Superior temporal gyrus (tissue), 1 donor: ENCODE data around the gene HLA-DMA.
A peak's percentile ranks its signal among the peaks of the same experiment; 100 is the strongest.

ENCODE experiments used
- DNase-seq: peaks from one replicate; pipeline ENCODE4 v3.0.0-alpha.2; 2016; ENCODE audit errors: extremely low spot score

The HLA-DMA gene

DNA sequence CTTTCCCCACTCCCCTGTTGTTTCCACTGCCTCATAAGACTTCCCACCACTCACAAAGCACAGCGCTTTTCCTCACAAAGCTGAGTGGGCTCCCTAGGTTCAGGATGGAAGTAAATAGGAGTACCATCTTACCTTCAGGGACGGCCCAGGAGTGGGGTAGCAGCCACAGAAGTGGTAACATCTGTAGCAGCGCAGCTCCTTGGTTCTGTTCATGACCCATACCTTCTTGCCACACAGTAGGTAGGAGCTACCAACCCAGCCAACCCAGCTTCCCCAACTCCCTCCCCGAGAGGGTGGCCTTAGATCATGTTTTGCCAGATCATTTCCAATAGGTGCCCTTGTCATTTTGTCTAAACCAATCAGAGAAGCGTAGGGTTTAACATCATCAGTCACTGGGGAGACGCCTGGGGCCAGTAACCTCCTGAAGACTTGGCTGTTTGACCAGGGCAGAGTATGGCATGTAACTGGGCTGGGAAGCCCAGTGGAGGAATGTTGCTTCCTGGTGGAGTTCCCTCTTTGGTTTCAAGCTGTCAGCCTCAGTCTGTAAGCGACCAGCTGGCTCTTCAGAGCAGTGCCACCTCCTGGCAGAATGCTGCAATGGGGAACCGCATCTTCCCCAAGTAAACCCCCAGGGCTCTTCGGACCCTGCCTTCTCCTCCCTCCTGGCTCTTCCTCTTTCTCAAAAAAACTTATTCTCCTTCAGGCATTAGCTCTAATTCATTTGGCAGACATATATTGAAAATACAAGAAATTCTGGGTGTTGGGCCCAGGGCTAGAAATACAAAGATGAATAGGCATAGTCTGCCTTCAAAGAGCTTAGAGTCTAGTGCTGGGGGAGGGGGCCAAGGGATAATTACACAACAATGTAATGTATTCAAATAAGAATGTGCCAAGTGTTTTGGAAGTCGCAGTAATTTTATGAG is at the start of gene HLA-DMA:
Gene HLA-DMA (minus strand): TSS at position 281 of the 923 bp plus-strand sequence. CDS start 61 bp downstream, at position 220.
- peak; percentile 86 for DNase-seq

- DNase-seq, result no peak
Observed at GRCh38 chr6:33001685-33002084, 48.8 kb upstream of the HLA-DMA start.

DNA sequence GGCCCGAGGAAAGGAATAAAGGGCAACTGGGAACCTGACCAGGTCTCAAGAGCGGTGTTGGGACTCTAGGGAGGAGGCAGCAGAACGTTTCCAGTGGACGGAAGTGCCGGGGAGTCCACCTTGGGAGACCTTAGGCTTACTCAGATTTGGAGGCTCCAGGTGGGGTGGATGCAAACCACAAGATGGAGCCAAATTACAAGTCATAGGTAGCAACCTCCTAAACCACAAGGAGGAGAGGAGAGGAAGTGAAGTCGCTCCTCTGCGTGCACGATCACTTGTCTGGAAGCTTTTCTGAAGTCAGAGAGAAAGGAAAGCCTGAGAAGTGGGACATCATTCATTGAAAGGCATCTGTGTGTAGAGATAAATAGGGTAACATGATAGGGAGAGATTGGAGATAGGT is 47.2 kb upstream of the HLA-DMA start:
- no peak for DNase-seq

DNA sequence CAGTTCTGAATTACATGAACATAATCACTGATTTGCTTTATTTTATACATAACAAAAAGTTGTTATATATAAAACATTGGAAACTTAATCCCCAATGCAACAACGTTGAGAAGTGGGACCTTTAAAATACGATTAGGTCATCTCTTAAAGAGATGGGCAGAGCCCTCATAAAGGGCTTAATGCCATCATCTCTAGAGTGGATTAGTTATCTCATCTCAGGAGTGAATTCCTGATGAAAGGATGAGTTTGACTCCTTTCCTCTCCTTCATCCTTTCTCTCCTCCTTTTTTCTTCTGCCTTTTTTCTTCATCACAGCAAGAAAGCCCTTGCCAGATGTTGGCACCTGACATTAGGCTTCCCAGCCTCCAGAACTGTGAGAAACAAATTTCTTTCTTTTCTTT is 42.6 kb upstream of the HLA-DMA start:
- no peak for DNase-seq

GRCh38 chr6:32993363-32993973 is 40.6 kb upstream of the HLA-DMA start:
- no peak for DNase-seq

GRCh38 chr6:32991972-32992371 is 39.1 kb upstream of the HLA-DMA start:
- no peak for DNase-seq

DNA sequence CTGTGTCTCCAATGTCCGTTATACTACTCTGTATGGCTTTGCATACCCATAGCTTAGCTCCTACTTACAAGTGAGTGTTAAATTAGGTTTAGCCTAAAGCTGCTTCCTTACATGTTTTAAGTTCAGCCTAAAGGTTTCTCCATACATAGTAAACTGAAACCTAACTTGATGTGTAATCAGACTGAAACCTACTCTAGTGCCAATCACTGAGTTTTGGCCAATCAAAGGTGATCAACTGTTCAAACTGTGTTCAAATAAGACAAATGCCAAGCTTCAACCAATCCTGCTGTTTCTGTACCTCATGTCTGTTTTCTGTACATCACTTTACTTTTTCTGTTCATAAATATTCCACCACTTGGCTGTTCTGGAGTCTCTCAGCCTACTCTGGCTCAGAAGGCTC is 36.5 kb upstream of the HLA-DMA start:
- DNase-seq, result no peak

GRCh38 chr6:32984622-32985389 is 31.9 kb upstream of the HLA-DMA start:
- DNase-seq, result peak; percentile 93

- no peak for DNase-seq
Observed at GRCh38 chr6:32983964-32984621, 31.2 kb upstream of the HLA-DMA start.

- DNase-seq, result no peak
Observed at GRCh38 chr6:32983493-32983848, 30.6 kb upstream of the HLA-DMA start.

DNA sequence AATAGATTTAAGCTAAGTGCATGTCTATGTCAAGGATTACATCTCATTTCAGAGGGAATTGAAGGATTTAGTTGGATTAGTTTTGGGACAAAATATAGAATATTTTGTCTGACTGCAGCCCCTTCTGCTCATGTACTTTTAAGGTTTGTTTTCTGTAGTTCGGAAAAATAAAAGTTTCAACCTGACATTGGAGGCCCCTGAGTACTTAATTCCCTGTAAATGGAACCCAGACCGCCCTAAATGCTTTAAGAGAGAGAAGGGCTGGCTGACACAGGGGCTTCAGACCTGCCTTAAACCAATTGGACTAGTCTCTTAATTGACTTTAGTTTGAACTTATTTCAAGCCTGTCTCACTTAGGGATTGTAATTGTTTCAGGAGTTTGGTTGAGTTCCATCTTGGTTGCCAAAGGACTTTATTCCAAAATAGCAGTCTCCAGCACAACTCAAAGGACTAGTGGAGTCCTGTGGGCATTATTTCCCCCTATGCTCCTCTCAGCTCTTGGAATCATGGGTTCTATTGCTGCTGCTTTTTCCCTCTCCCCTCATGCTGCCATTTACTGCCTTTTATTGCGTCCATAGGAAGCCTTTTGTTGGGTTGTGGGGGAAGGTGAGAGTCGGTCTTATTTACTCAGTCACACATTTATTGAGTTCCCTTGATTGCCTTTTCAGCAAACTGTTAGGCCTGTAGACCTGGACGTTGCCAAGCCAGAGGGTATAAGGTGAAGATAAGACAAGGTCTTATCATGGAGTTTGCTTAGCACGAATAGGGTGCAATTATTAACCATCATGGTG is 30.0 kb upstream of the HLA-DMA start:
- no peak for DNase-seq

DNA sequence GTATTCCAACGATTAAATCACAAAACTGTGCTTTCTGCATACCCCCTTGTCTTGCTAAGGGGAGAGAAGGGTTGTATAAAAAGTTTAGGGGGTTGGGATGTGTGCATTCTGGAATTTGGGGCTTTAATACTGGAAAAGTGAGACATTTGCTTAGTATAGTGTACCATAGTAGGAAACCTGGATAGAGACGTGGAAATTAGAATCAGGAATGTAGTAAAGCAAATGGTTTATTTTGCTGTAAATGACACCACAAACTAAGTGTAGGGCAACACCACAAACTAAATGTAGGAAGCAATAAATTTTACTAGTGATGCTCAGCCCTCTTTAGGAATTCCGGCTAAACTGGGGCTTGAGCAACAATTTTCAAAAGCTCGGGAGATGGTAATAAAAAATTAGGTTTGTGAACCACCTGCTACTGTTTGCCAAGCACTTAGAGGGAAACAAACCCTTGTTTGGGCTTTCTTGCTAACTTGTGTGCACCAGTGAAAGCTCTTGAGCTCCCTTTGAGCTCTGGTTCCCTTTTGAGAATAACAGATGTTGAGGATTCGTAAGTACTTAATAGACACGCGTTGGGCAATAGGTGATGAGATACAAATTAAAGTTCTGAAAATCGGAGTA is 29.3 kb upstream of the HLA-DMA start:
- no peak for DNase-seq

GRCh38 chr6:32980488-32981038 is 27.7 kb upstream of the HLA-DMA start:
- no peak for DNase-seq

- DNase-seq, result no peak
Observed at GRCh38 chr6:32979720-32980487, 27.0 kb upstream of the HLA-DMA start.

DNA sequence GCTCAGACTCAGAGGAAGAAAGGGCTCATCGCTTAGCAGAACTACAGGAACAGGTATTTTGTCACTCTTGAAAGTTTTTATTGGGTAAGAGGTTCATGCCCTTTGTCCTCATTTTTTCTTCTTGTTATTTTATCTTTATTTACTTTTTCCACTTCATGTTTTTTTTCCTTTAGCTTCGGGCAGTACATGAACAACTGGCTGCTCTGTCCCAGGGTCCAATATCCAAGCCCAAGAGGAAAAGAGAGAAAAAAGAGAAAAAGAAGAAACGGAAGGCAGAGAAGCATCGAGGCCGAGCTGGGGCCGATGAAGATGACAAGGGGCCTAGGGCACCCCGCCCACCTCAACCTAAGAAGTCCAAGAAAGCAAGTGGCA is 25.0 kb upstream of the HLA-DMA start:
- DNase-seq, result no peak

DNA sequence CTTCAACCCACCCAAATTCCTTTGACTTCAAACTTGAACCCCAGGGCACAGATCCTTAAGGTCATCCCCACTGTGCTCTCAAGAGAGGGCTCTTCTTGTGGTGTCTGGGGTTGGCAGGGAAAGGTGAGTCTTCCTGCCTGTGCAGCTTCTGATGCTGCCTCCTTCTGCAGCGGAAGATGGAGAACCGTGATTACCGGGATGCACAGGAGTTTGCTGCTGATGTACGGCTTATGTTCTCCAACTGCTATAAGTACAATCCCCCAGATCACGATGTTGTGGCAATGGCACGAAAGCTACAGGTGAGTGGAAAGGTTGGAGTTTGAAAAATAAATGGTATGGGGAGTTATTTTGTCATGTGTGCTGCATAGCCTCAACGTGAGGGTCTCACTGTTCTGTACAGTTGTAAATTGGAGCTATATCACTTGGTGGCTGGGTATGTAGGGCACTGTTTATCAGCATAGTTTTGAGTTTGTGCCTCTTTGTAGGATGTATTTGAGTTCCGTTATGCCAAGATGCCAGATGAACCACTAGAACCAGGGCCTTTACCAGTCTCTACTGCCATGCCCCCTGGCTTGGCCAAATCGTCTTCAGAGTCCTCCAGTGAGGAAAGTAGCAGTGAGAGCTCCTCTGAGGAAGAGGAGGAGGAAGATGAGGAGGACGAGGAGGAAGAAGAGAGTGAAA is 24.5 kb upstream of the HLA-DMA start:
- no peak for DNase-seq

DNA sequence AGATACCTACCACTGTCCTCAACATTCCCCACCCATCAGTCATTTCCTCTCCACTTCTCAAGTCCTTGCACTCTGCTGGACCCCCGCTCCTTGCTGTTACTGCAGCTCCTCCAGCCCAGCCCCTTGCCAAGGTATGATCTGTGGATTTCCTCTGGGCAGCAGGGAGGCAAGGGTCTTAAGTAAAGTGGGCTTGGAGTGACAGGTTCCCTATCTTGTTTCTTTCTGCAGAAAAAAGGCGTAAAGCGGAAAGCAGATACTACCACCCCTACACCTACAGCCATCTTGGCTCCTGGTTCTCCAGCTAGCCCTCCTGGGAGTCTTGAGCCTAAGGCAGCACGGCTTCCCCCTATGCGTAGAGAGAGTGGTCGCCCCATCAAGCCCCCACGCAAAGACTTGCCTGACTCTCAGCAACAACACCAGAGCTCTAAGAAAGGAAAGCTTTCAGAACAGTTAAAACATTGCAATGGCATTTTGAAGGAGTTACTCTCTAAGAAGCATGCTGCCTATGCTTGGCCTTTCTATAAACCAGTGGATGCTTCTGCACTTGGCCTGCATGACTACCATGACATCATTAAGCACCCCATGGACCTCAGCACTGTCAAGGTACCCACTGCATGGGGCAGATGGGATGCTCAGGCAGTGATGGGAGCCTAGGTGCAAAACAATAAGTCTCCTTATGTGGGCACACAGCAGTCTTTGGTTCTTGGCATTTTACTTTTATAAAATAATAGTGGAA is 23.6 kb upstream of the HLA-DMA start:
- no peak for DNase-seq

DNA sequence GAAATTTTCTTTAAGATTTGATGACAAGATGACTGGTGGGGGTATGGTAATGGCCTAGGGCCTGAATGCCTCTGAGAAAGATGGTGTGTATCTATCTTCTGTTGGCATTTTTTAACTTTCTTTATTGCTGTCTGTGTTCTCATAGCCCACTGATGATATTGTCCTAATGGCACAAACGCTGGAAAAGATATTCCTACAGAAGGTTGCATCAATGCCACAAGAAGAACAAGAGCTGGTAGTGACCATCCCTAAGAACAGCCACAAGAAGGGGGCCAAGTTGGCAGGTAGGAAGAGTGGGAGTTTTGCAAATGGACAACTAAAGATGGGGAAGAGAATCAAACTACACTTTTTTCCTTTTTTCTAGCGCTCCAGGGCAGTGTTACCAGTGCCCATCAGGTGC is 23.0 kb upstream of the HLA-DMA start:
- DNase-seq, result no peak
